HG03378 (cell line): ENCODE measurements around the gene TENM4.

Experiments
- ATAC-seq: cut with Tn5 transposase; IDR thresholded peaks from one replicate; pipeline ENCODE4 v1.9.1; 2021; ENCODE audit warnings: mild to moderate bottlenecking, moderate library complexity; ENCODE audit not compliant: unreplicated experiment

TENM4 gene

GRCh38 chr11:79393362-79394043 lies 47.3 kb downstream of the TENM4 start:
- ATAC-seq = no peak

- ATAC-seq = no peak
These were observed 48.7 kb downstream of the TENM4 start for GRCh38 chr11:79392161-79392560.

- ATAC-seq = no peak
These were observed 49.9 kb downstream of the TENM4 start for GRCh38 chr11:79390923-79391322.

GRCh38 chr11:79390477-79390876 lies 50.4 kb downstream of the TENM4 start:
- no peak for ATAC-seq

- ATAC-seq = no peak
These were observed 52.6 kb downstream of the TENM4 start for GRCh38 chr11:79388201-79388600.

GRCh38 chr11:79383874-79384273 lies 57.0 kb downstream of the TENM4 start:
- no peak for ATAC-seq

- no peak for ATAC-seq
These were observed 58.4 kb downstream of the TENM4 start for GRCh38 chr11:79382301-79383050.

GRCh38 chr11:79381036-79381435 lies 59.8 kb downstream of the TENM4 start:
- no peak for ATAC-seq

GRCh38 chr11:79377406-79377805 lies 63.4 kb downstream of the TENM4 start:
- ATAC-seq = no peak

- no peak for ATAC-seq
These were observed 64.8 kb downstream of the TENM4 start for GRCh38 chr11:79375818-79376550.

GRCh38 chr11:79374727-79375126 lies 66.1 kb downstream of the TENM4 start:
- no peak for ATAC-seq

- ATAC-seq = no peak
These were observed 69.1 kb downstream of the TENM4 start for GRCh38 chr11:79371724-79372123.

- ATAC-seq = no peak
These were observed 69.7 kb downstream of the TENM4 start for GRCh38 chr11:79371152-79371551.

- ATAC-seq = no peak
These were observed 71.8 kb downstream of the TENM4 start for GRCh38 chr11:79369055-79369454.

- ATAC-seq = no peak
These were observed 73.0 kb downstream of the TENM4 start for GRCh38 chr11:79367844-79368243.

- no peak for ATAC-seq
These were observed 74.6 kb downstream of the TENM4 start for GRCh38 chr11:79366218-79366617.

- ATAC-seq = no peak
These were observed 76.9 kb downstream of the TENM4 start for GRCh38 chr11:79363861-79364378.

- ATAC-seq = no peak
These were observed 77.6 kb downstream of the TENM4 start for GRCh38 chr11:79363256-79363655.

GRCh38 chr11:79362821-79363220 lies 78.0 kb downstream of the TENM4 start:
- ATAC-seq = no peak

GRCh38 chr11:79362206-79362757 lies 78.5 kb downstream of the TENM4 start:
- no peak for ATAC-seq

- no peak for ATAC-seq
These were observed 82.6 kb downstream of the TENM4 start for GRCh38 chr11:79358258-79358657.
